NB4 (cell line): ENCODE measurements around the gene CLSTN2.

Source experiments
- DNase-seq: peaks from one replicate; pipeline ENCODE4 v3.0.0; 2010; ENCODE audit warnings: low read depth
- H3K4me3 ChIP-seq: one replicate; pipeline ENCODE4 v1.5.1; 2011; ENCODE audit warnings: mild to moderate bottlenecking, low read depth, low read length, moderate library complexity
- CTCF ChIP-seq: IDR thresholded peaks from one replicate; pipeline ENCODE4 v1.5.1; 2012; ENCODE audit warnings: low read depth, low read length
- MAX ChIP-seq: IDR thresholded peaks from 2 replicates; pipeline ENCODE4 v1.6.1; 2011; ENCODE audit warnings: low read depth, low read length
- MYC ChIP-seq: IDR thresholded peaks from 2 replicates; pipeline ENCODE4 v1.6.1; 2011; ENCODE audit warnings: low read depth, low read length
- POLR2A ChIP-seq: IDR thresholded peaks from 2 replicates; pipeline ENCODE4 v1.6.1; 2011; ENCODE audit warnings: mild to moderate bottlenecking; ENCODE audit not compliant: insufficient read length; ENCODE audit errors: extremely low read depth

CLSTN2 gene

GRCh38 chr3:140501770-140502364, 566.9 kb downstream of the CLSTN2 start:
- H3K4me3 ChIP-seq = no peak overlapping the region
- TF ChIP-seq POLR2A (no peak), CTCF (no peak), MYC (no peak), MAX (no peak)
- peak; percentile 25 for DNase-seq

GRCh38 chr3:140505213-140505612, 570.2 kb downstream of the CLSTN2 start:
- no peak overlapping the region for H3K4me3 ChIP-seq
- TF ChIP-seq MYC = no peak
- TF ChIP-seq POLR2A = no peak
- no peak for TF ChIP-seq CTCF
- TF ChIP-seq MAX = 0 out of 2 replicates have a peak, but pooled peaks have one; percentile 8
- no peak for DNase-seq

- no peak for DNase-seq
These were observed 570.9 kb downstream of the CLSTN2 start for GRCh38 chr3:140505876-140506275.

GRCh38 chr3:140508550-140508949, 573.6 kb downstream of the CLSTN2 start:
- no peak for DNase-seq
- no peak for TF ChIP-seq POLR2A
- no peak overlapping the region for H3K4me3 ChIP-seq

More at GRCh38 chr3:140505876-140506275, 570.9 kb downstream of the CLSTN2 start:
- H3K4me3 ChIP-seq = no peak overlapping the region
- TF ChIP-seq POLR2A (no peak), CTCF (no peak), MAX (no peak), MYC (no peak)

- no peak overlapping the region for H3K4me3 ChIP-seq
- TF ChIP-seq POLR2A (no peak), MAX (no peak), CTCF (no peak), MYC (no peak)
- DNase-seq = no peak
These were observed 574.5 kb downstream of the CLSTN2 start for GRCh38 chr3:140509534-140509933.

GRCh38 chr3:140510303-140510861, 575.4 kb downstream of the CLSTN2 start:
- H3K4me3 ChIP-seq = no peak overlapping the region
- DNase-seq = no peak
- TF ChIP-seq POLR2A = no peak
- no peak for TF ChIP-seq CTCF
- no peak for TF ChIP-seq MYC
- no peak for TF ChIP-seq MAX
